ENCODE data around the gene PRKD2. TPM values are rescaled to one million over a fixed set of nuclear protein-coding genes. Genes with fewer than 3 reads are reported as not detected.

The PRKD2 gene
- total RNA-seq, 1 donor from 2014 or later = 191 TPM

DNA sequence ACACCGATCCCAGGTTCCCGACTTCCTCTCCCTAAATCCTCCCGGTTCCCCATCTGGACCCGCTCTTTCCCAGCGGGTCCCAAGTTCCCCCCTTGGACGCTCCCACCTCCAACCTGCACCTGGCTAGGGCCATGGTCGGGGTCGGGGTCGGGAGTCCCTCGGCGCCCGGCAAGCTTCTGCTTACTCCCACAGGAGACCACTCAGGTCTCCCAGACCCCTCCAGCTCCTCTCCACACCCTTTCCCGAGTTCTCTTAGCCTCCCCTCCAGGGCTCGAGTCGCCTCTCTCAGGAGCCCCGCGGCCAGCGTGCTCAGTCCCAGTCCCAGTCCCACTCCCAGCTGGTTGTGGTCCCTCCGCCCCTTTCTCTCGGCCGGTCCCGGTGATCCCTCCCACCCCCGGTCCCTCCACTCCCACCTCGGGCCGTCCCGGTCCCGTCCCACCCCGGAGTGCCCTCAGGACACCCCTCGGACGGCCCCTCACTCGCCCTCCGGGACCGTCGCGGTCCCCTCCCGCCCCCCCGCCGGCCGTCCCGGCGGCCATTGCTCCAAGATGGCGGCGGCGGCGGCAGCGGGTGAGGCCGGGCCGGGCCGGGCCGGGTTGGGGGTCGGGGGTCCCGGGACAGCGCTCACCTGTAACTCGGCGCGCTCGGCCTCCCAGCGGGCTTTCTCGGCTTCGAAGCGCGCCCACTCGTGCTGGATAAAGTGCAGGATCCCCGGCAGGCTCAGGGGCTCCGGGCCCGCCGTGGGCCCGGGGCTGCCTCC, 28.8 kb upstream of the PRKD2 start, which contains the start of gene FKRP:
Gene FKRP, plus strand, starts transcription at position 537 of the 760 bp plus-strand sequence. CDS start 9,394 bp downstream, outside the sequence.
- Mint-ChIP-seq H3K4me1 (peaks cover 64% of the 10 kb centered on the region), H3K27me3 (no peaks in the 10 kb centered on the region), H3K4me3 (peak within 1 kb of the TSS; percentile 94), H3K9me3 (no peaks in the 10 kb centered on the region), H3K27ac (peak within 1 kb of the TSS; percentile 83), H3K36me3 (ENCODE audit: low read depth) (peaks cover 32% of the 10 kb centered on the region)
- TF ChIP-seq, protein P1, sequence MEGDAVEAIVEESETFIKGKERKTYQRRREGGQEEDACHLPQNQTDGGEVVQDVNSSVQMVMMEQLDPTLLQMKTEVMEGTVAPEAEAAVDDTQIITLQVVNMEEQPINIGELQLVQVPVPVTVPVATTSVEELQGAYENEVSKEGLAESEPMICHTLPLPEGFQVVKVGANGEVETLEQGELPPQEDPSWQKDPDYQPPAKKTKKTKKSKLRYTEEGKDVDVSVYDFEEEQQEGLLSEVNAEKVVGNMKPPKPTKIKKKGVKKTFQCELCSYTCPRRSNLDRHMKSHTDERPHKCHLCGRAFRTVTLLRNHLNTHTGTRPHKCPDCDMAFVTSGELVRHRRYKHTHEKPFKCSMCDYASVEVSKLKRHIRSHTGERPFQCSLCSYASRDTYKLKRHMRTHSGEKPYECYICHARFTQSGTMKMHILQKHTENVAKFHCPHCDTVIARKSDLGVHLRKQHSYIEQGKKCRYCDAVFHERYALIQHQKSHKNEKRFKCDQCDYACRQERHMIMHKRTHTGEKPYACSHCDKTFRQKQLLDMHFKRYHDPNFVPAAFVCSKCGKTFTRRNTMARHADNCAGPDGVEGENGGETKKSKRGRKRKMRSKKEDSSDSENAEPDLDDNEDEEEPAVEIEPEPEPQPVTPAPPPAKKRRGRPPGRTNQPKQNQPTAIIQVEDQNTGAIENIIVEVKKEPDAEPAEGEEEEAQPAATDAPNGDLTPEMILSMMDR (IDR thresholded peaks at IDR 0.05) = no peak
- DNase-seq (peak; percentile 57), ATAC-seq (ENCODE audit: low read depth) (peak; percentile 67)
- ChIA-PET CTCF (no interaction called here), POLR2A (interaction anchor here (0.6 to 1.6 kb wide), 6 partner anchors 8 to 145 kb away, joined by 3 to 6 read pairs (median 5); partner anchors contain the start of gene CALM3)
- intact Hi-C loops (cut with micrococcal nuclease) = loop anchor here (2.0 to 5.0 kb wide), 3 partner anchors 27 to 145 kb away; partner anchors contain the start of genes CALM3 and SLC1A5

DNA sequence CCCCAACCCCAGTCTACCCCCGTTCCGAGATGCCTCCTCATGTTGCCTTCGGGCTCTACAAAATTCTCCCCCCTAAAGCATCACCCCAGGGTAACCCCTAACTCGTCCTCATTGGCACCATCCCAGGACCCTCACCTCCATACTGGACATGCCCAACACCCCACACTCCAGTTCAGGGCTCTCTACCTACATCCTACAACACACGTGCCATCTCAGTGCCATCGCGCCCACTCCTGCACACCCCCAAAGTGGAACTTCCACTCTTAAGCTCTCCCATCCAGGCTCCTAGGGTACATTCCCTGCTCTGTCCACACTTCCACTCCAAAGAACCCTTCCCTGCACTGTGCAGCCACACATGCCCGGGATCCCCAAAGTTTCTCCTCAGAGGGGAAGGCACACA, 28.1 kb upstream of the PRKD2 start:
- ChIA-PET POLR2A (interaction anchor here (0.9 to 1.6 kb wide), 5 partner anchors 9 to 145 kb away, joined by 3 to 6 read pairs (median 5); partner anchors contain the start of gene CALM3), CTCF (interaction anchor here (1.1 kb wide), 2 partner anchors 9 to 18 kb away, joined by 3 to 5 read pairs; no protein-coding TSS in a partner anchor)
- TF ChIP-seq, protein P1 (IDR thresholded peaks at IDR 0.05) = no peak
- ATAC-seq (ENCODE audit: low read depth) (no peak), DNase-seq (no peak)
- Mint-ChIP-seq H3K27me3 (no peaks in the 10 kb centered on the region), H3K4me1 (peaks cover 63% of the 10 kb centered on the region), H3K36me3 (ENCODE audit: low read depth) (peaks cover 30% of the 10 kb centered on the region), H3K27ac (peak overlapping the region; percentile 83), H3K9me3 (no peaks in the 10 kb centered on the region), H3K4me3 (peak overlapping the region; percentile 94)
- intact Hi-C loops (cut with micrococcal nuclease) = loop anchor here (5.0 kb wide), 1 partner anchor 42 kb away; the partner anchor contains the start of gene SLC1A5

DNA sequence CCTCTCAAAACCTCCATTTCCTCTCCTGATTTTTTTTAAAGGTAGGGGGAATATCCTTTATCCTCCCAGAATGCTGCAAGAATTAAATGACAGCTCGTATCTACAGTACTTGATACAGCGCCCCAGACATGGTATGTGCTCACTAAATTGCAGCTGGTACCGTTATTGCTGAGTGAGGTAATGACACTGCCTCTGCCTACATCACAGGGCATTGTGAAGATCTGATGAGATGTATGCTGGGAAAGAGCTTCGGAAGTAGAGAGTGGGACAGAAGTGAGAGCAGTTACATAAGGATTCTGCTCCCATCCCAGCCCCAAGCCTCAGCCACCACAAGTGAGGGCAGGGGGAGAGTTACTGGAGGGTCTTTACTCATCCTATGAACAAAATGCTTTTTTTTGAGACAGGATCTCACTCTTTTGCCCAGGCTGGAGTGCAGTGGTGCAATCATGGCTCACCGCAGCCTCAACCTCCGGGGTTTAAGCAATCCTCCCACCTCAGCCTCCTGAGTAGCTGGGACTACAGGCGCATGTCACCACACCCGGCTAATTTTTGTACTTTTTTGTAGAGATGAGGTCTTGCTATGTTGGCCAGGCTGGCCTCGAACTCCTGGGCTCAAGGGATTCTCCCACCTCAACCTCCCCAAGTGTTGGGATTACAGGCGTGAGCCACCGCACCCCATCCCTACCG, 27.2 kb upstream of the PRKD2 start:
- Mint-ChIP-seq H3K4me3 (peak overlapping the region; percentile 94), H3K9me3 (no peaks in the 10 kb centered on the region), H3K27me3 (no peaks in the 10 kb centered on the region), H3K4me1 (peaks cover 61% of the 10 kb centered on the region), H3K36me3 (ENCODE audit: low read depth) (peaks cover 35% of the 10 kb centered on the region), H3K27ac (no peak overlapping the region)
- no peak for ATAC-seq (ENCODE audit: low read depth)
- intact Hi-C loops (cut with micrococcal nuclease) = no loop called here
- TF ChIP-seq, protein P1 (IDR thresholded peaks at IDR 0.05) = no peak
- CTCF ChIA-PET = interaction anchor here (1.1 kb wide), 2 partner anchors 10 to 17 kb away, joined by 3 to 5 read pairs; no protein-coding TSS in a partner anchor
- POLR2A ChIA-PET = interaction anchor here (1.2 to 1.6 kb wide), 2 partner anchors 26 to 30 kb away, joined by 3 to 5 read pairs; no protein-coding TSS in a partner anchor
- DNase-seq = no peak

DNA sequence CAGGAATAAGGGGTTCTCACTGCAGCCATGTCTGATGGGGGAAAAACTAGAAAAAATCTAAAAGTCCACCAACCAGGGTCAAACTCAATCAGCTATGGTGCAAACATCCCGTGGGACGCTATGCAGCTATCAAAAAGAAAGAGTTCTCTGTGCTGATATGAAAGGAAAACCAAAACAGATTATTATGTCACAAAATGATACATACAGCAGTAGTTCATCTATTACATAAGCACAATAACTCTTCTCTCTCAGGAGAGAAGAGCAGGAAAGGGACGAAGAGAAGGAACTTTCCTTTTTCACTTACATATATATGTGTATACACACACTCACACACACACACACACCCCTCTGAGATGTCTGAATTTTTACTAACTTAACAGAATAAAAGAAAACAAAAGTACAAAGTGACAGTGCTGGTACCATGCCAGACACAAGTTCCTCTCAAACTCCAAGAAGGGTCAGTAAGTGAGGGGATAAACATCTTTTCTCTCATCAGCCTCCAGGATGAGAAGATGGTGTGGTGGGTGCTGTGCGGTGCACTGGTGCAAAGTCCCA, 26.1 kb upstream of the PRKD2 start:
- intact Hi-C loops (cut with micrococcal nuclease) = no loop called here
- no peaks in the 10 kb centered on the region for H3K27me3 Mint-ChIP-seq
- ChIA-PET POLR2A (interaction anchor here (1.2 kb wide), 1 partner anchor 25 kb away, joined by 3 read pairs; no protein-coding TSS in a partner anchor), CTCF (interaction anchor here (0.6 kb wide), 1 partner anchor 106 kb away, joined by 3 read pairs; no protein-coding TSS in a partner anchor)
- no peak overlapping the region for H3K27ac Mint-ChIP-seq
- TF ChIP-seq, protein P1 (IDR thresholded peaks at IDR 0.05) = no peak
- no peaks in the 10 kb centered on the region for H3K9me3 Mint-ChIP-seq
- no peak for ATAC-seq (ENCODE audit: low read depth)
- DNase-seq = no peak
- H3K36me3 Mint-ChIP-seq (ENCODE audit: low read depth) = peaks cover 38% of the 10 kb centered on the region
- H3K4me3 Mint-ChIP-seq = peak overlapping the region; percentile 24
- H3K4me1 Mint-ChIP-seq = peaks cover 57% of the 10 kb centered on the region

Measured in activated B cell treated with CpG ODN at 0.5 μM for 24 hours (primary cell).